ENCODE measurements around the gene IL31RA.

DNA sequence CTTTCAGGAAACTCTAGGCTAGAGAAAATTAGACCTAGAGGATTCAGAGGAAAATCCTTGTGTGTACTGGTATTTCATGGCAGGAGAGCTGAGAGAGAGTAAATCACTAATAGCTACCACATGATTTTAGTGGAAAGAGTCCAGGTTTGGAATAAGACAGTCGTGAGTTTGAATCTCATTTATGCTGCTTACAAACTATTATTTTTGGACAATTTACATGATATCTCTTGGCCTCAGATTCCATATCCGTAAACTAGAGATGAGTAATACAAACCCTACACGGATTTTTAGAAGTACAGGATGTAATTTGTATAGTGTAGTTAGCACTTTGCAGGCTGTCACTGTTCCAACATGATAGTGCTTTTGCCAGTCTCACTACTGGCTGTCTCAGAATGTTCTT is 2.7 kb downstream of the IL31RA start:
- TF ChIP-seq, protein P1, sequence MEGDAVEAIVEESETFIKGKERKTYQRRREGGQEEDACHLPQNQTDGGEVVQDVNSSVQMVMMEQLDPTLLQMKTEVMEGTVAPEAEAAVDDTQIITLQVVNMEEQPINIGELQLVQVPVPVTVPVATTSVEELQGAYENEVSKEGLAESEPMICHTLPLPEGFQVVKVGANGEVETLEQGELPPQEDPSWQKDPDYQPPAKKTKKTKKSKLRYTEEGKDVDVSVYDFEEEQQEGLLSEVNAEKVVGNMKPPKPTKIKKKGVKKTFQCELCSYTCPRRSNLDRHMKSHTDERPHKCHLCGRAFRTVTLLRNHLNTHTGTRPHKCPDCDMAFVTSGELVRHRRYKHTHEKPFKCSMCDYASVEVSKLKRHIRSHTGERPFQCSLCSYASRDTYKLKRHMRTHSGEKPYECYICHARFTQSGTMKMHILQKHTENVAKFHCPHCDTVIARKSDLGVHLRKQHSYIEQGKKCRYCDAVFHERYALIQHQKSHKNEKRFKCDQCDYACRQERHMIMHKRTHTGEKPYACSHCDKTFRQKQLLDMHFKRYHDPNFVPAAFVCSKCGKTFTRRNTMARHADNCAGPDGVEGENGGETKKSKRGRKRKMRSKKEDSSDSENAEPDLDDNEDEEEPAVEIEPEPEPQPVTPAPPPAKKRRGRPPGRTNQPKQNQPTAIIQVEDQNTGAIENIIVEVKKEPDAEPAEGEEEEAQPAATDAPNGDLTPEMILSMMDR (conservative IDR thresholded peaks at IDR 0.05; ENCODE audit: low read depth in 2 of 2) = no peak
- TF ChIP-seq, protein P2, sequence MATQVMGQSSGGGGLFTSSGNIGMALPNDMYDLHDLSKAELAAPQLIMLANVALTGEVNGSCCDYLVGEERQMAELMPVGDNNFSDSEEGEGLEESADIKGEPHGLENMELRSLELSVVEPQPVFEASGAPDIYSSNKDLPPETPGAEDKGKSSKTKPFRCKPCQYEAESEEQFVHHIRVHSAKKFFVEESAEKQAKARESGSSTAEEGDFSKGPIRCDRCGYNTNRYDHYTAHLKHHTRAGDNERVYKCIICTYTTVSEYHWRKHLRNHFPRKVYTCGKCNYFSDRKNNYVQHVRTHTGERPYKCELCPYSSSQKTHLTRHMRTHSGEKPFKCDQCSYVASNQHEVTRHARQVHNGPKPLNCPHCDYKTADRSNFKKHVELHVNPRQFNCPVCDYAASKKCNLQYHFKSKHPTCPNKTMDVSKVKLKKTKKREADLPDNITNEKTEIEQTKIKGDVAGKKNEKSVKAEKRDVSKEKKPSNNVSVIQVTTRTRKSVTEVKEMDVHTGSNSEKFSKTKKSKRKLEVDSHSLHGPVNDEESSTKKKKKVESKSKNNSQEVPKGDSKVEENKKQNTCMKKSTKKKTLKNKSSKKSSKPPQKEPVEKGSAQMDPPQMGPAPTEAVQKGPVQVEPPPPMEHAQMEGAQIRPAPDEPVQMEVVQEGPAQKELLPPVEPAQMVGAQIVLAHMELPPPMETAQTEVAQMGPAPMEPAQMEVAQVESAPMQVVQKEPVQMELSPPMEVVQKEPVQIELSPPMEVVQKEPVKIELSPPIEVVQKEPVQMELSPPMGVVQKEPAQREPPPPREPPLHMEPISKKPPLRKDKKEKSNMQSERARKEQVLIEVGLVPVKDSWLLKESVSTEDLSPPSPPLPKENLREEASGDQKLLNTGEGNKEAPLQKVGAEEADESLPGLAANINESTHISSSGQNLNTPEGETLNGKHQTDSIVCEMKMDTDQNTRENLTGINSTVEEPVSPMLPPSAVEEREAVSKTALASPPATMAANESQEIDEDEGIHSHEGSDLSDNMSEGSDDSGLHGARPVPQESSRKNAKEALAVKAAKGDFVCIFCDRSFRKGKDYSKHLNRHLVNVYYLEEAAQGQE (IDR thresholded peaks at IDR 0.05; ENCODE audit: unreplicated experiment) = no peak
- TF ChIP-seq EZH2 (IDR thresholded peaks at IDR 0.05; ENCODE audit: low read depth, unreplicated experiment) = no peak
- TF ChIP-seq, protein P3, sequence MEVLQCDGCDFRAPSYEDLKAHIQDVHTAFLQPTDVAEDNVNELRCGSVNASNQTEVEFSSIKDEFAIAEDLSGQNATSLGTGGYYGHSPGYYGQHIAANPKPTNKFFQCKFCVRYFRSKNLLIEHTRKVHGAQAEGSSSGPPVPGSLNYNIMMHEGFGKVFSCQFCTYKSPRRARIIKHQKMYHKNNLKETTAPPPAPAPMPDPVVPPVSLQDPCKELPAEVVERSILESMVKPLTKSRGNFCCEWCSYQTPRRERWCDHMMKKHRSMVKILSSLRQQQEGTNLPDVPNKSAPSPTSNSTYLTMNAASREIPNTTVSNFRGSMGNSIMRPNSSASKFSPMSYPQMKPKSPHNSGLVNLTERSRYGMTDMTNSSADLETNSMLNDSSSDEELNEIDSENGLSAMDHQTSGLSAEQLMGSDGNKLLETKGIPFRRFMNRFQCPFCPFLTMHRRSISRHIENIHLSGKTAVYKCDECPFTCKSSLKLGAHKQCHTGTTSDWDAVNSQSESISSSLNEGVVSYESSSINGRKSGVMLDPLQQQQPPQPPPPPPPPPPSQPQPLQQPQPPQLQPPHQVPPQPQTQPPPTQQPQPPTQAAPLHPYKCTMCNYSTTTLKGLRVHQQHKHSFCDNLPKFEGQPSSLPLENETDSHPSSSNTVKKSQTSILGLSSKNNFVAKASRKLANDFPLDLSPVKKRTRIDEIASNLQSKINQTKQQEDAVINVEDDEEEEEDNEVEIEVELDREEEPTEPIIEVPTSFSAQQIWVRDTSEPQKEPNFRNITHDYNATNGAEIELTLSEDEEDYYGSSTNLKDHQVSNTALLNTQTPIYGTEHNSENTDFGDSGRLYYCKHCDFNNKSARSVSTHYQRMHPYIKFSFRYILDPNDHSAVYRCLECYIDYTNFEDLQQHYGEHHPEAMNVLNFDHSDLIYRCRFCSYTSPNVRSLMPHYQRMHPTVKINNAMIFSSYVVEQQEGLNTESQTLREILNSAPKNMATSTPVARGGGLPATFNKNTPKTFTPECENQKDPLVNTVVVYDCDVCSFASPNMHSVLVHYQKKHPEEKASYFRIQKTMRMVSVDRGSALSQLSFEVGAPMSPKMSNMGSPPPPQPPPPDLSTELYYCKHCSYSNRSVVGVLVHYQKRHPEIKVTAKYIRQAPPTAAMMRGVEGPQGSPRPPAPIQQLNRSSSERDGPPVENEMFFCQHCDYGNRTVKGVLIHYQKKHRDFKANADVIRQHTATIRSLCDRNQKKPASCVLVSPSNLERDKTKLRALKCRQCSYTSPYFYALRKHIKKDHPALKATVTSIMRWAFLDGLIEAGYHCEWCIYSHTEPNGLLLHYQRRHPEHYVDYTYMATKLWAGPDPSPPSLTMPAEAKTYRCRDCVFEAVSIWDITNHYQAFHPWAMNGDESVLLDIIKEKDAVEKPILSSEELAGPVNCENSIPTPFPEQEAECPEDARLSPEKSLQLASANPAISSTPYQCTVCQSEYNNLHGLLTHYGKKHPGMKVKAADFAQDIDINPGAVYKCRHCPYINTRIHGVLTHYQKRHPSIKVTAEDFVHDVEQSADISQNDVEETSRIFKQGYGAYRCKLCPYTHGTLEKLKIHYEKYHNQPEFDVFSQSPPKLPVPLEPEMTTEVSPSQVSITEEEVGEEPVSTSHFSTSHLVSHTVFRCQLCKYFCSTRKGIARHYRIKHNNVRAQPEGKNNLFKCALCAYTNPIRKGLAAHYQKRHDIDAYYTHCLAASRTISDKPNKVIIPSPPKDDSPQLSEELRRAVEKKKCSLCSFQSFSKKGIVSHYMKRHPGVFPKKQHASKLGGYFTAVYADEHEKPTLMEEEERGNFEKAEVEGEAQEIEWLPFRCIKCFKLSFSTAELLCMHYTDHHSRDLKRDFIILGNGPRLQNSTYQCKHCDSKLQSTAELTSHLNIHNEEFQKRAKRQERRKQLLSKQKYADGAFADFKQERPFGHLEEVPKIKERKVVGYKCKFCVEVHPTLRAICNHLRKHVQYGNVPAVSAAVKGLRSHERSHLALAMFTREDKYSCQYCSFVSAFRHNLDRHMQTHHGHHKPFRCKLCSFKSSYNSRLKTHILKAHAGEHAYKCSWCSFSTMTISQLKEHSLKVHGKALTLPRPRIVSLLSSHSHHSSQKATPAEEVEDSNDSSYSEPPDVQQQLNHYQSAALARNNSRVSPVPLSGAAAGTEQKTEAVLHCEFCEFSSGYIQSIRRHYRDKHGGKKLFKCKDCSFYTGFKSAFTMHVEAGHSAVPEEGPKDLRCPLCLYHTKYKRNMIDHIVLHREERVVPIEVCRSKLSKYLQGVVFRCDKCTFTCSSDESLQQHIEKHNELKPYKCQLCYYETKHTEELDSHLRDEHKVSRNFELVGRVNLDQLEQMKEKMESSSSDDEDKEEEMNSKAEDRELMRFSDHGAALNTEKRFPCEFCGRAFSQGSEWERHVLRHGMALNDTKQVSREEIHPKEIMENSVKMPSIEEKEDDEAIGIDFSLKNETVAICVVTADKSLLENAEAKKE (CRISPR knock-in tag; IDR thresholded peaks at IDR 0.05) = no peak
- TF ChIP-seq POLR2AphosphoS5 (IDR thresholded peaks at IDR 0.05; ENCODE audit: low read depth) = no peak
- no peak for TF ChIP-seq ZNF331 (CRISPR knock-in tag; IDR thresholded peaks at IDR 0.05; ENCODE audit: low read depth)
- TF ChIP-seq NANOG (IDR thresholded peaks at IDR 0.05; ENCODE audit: borderline replicate concordance) = no peak
- TF ChIP-seq CREB1 (CRISPR knock-in tag; IDR thresholded peaks at IDR 0.05; ENCODE audit: low read depth) = no peak
- no peak for TF ChIP-seq EZH2phosphoT487 (IDR thresholded peaks at IDR 0.05; ENCODE audit: unreplicated experiment)
